A549 (cell line): ENCODE results near the gene FAM47E.

ENCODE experiments used
- CBX8 ChIP-seq: fragments of 200-600 bp; sonication (generic); IDR thresholded peaks from 2 replicates; pipeline ENCODE4 v1.6.1; 2016
- CHD2 ChIP-seq: fragments of 150-350 bp; IDR thresholded peaks from 2 replicates; pipeline ENCODE4 v1.6.1; 2014; ENCODE audit warnings: low read length; ENCODE audit not compliant: partially characterized antibody
- CTCF ChIP-seq: fragments of >200 bp; sonication (Bioruptor Twin); formaldehyde crosslinking; IDR thresholded peaks from 3 replicates; pipeline ENCODE4 v1.5.1; 2016
- EP300 ChIP-seq, 2 experiments: fragments of >200 bp; sonication (Bioruptor Twin); formaldehyde crosslinking; IDR thresholded peaks; 2 replicates in 1 of 2; 3 replicates in 1 of 2; pipeline ENCODE4 v1.6.1; 2016 to 2017
- MAZ ChIP-seq: fragments of 150-350 bp; IDR thresholded peaks from 2 replicates; pipeline ENCODE4 v1.6.1; 2014; ENCODE audit warnings: antibody characterized with exemption, low read depth, low read length, borderline replicate concordance
- PHF8 ChIP-seq: fragments of 200-600 bp; sonication (generic); IDR thresholded peaks from 2 replicates; pipeline ENCODE4 v1.6.1; 2016; ENCODE audit warnings: low read depth, mild to moderate bottlenecking, antibody characterized with exemption, moderate library complexity, borderline replicate concordance
- POLR2A ChIP-seq: IDR thresholded peaks from 2 replicates; pipeline ENCODE4 v1.6.1; 2012; ENCODE audit warnings: mild to moderate bottlenecking, low read length
- RFX5 ChIP-seq: fragments of 450-650 bp; IDR thresholded peaks from 2 replicates; pipeline ENCODE4 v1.7.1; 2014; ENCODE audit warnings: antibody characterized with exemption, mild to moderate bottlenecking, moderate library complexity
- SMC3 ChIP-seq: fragments of >200 bp; sonication (Bioruptor Twin); formaldehyde crosslinking; IDR thresholded peaks from 3 replicates; pipeline ENCODE4 v1.6.1; 2018; ENCODE audit warnings: inconsistent platforms
- ZC3H11A ChIP-seq: fragments of 450-650 bp; IDR thresholded peaks from 2 replicates; pipeline ENCODE4 v1.6.1; 2014; ENCODE audit warnings: antibody characterized with exemption, mild to moderate bottlenecking
- ZFP36 ChIP-seq: fragments of 450-650 bp; IDR thresholded peaks from 2 replicates; pipeline ENCODE4 v1.6.1; 2014; ENCODE audit warnings: borderline replicate concordance; ENCODE audit not compliant: partially characterized antibody
- ZNF302 ChIP-seq: fragments of 250-450 bp; sonication (Bioruptor Pico); IDR thresholded peaks from 2 replicates; pipeline ENCODE4 v1.9.0; 2021; ENCODE audit warnings: inconsistent platforms, mild to moderate bottlenecking, moderate library complexity
- TF ChIP-seq, protein P1 (sequence below): fragments of 250-450 bp; sonication (Bioruptor Pico); IDR thresholded peaks from 2 replicates; pipeline ENCODE4 v1.5.0; 2021; ENCODE audit warnings: mild to moderate bottlenecking, moderate library complexity, borderline replicate concordance
- TF ChIP-seq, protein P2 (sequence below): fragments of 200-600 bp; sonication (generic); IDR thresholded peaks from 2 replicates; pipeline ENCODE4 v1.6.1; 2016; ENCODE audit warnings: antibody characterized with exemption, mild to moderate bottlenecking, moderate library complexity

- TF ChIP-seq EP300 (IDR thresholded peaks at IDR 0.05) (no peak), CHD2 (no peak), ZFP36 (no peak), MAZ (no peak), SMC3 (no peak), ZNF302 (CRISPR knock-in tag) (no peak), CTCF (no peak), ZC3H11A (no peak), RFX5 (no peak), POLR2A (no peak), PHF8 (no peak), CBX8 (no peak)
- TF ChIP-seq, protein P1, sequence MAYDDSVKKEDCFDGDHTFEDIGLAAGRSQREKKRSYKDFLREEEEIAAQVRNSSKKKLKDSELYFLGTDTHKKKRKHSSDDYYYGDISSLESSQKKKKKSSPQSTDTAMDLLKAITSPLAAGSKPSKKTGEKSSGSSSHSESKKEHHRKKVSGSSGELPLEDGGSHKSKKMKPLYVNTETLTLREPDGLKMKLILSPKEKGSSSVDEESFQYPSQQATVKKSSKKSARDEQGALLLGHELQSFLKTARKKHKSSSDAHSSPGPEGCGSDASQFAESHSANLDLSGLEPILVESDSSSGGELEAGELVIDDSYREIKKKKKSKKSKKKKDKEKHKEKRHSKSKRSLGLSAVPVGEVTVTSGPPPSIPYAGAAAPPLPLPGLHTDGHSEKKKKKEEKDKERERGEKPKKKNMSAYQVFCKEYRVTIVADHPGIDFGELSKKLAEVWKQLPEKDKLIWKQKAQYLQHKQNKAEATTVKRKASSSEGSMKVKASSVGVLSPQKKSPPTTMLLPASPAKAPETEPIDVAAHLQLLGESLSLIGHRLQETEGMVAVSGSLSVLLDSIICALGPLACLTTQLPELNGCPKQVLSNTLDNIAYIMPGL (CRISPR knock-in tag): no peak
- TF ChIP-seq, protein P2, sequence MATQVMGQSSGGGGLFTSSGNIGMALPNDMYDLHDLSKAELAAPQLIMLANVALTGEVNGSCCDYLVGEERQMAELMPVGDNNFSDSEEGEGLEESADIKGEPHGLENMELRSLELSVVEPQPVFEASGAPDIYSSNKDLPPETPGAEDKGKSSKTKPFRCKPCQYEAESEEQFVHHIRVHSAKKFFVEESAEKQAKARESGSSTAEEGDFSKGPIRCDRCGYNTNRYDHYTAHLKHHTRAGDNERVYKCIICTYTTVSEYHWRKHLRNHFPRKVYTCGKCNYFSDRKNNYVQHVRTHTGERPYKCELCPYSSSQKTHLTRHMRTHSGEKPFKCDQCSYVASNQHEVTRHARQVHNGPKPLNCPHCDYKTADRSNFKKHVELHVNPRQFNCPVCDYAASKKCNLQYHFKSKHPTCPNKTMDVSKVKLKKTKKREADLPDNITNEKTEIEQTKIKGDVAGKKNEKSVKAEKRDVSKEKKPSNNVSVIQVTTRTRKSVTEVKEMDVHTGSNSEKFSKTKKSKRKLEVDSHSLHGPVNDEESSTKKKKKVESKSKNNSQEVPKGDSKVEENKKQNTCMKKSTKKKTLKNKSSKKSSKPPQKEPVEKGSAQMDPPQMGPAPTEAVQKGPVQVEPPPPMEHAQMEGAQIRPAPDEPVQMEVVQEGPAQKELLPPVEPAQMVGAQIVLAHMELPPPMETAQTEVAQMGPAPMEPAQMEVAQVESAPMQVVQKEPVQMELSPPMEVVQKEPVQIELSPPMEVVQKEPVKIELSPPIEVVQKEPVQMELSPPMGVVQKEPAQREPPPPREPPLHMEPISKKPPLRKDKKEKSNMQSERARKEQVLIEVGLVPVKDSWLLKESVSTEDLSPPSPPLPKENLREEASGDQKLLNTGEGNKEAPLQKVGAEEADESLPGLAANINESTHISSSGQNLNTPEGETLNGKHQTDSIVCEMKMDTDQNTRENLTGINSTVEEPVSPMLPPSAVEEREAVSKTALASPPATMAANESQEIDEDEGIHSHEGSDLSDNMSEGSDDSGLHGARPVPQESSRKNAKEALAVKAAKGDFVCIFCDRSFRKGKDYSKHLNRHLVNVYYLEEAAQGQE: no peak
Observed at GRCh38 chr4:76266627-76267026, 15.1 kb downstream of the FAM47E start.
